Astrocyte (in vitro differentiated cells and primary cell): ENCODE data around the gene GPR180. TPM values are rescaled to one million over a fixed set of nuclear protein-coding genes. Genes with fewer than 3 reads are reported as not detected.

Experiments used
- DNase-seq: peaks from one replicate; pipeline ENCODE4 v3.0.0-alpha.2; 2010; ENCODE audit warnings: low read depth
- FAIRE-seq: peaks from 2 replicates; lab custom pipeline; 2011; peaks lifted over from hg19 to GRCh38; lab: Jason Lieb, UNC
- H2AFZ ChIP-seq: 2 replicates; pipeline ENCODE4 v1.6.0; 2012; ENCODE audit warnings: low read depth, low read length, inconsistent platforms
- H3K27ac ChIP-seq: 2 replicates; pipeline ENCODE4 v1.5.1; 2011; ENCODE audit warnings: low read depth, low read length, inconsistent platforms
- H3K27me3 ChIP-seq: 2 replicates; pipeline ENCODE4 v1.6.0; 2011; ENCODE audit warnings: low read length, inconsistent platforms; ENCODE audit not compliant: insufficient read depth
- H3K36me3 ChIP-seq: 2 replicates; pipeline ENCODE4 v1.5.1; 2011; ENCODE audit warnings: low read length, inconsistent platforms; ENCODE audit not compliant: insufficient read depth
- H3K4me1 ChIP-seq: 2 replicates; pipeline ENCODE4 v1.5.1; 2011; ENCODE audit warnings: low read length, inconsistent platforms; ENCODE audit not compliant: insufficient read depth
- H3K4me2 ChIP-seq: 2 replicates; pipeline ENCODE4 v1.6.0; 2012; ENCODE audit warnings: low read length, inconsistent platforms
- H3K4me3 ChIP-seq: 2 replicates; pipeline ENCODE4 v1.5.1; 2011; ENCODE audit warnings: low read depth, mild to moderate bottlenecking, low read length, inconsistent platforms; ENCODE audit not compliant: insufficient read depth
- H3K79me2 ChIP-seq: 2 replicates; pipeline ENCODE4 v1.6.0; 2012; ENCODE audit warnings: mild to moderate bottlenecking, low read length, inconsistent platforms; ENCODE audit not compliant: insufficient read depth
- H3K9ac ChIP-seq: 2 replicates; pipeline ENCODE4 v1.6.0; 2012; ENCODE audit warnings: mild to moderate bottlenecking, low read length, inconsistent platforms
- H3K9me3 ChIP-seq: 2 replicates; pipeline ENCODE4 v1.5.1; 2012; ENCODE audit warnings: low read depth, mild to moderate bottlenecking, low read length, inconsistent platforms; ENCODE audit not compliant: insufficient read depth
- H4K20me1 ChIP-seq: 2 replicates; pipeline ENCODE4 v1.6.0; 2012; ENCODE audit warnings: low read length, inconsistent platforms; ENCODE audit not compliant: insufficient read depth
- H3K27ac Mint-ChIP-seq: one replicate; pipeline ENCODE4 v1.8.0; 2021; ENCODE audit warnings: mild to moderate bottlenecking, mixed read lengths; ENCODE audit not compliant: unreplicated experiment
- H3K27me3 Mint-ChIP-seq: one replicate; pipeline ENCODE4 v1.8.0; 2021; ENCODE audit warnings: low read depth, mixed read lengths; ENCODE audit not compliant: unreplicated experiment
- H3K36me3 Mint-ChIP-seq: one replicate; pipeline ENCODE4 v1.8.0; 2021; ENCODE audit warnings: low read depth, mixed read lengths; ENCODE audit not compliant: unreplicated experiment
- H3K4me1 Mint-ChIP-seq: one replicate; pipeline ENCODE4 v1.8.0; 2021; ENCODE audit warnings: low read depth, mixed read lengths; ENCODE audit not compliant: unreplicated experiment
- H3K4me3 Mint-ChIP-seq: one replicate; pipeline ENCODE4 v1.8.0; 2021; ENCODE audit warnings: mild to moderate bottlenecking, moderate library complexity, mixed read lengths; ENCODE audit not compliant: unreplicated experiment
- H3K9me3 Mint-ChIP-seq: one replicate; pipeline ENCODE4 v1.8.0; 2021; ENCODE audit warnings: mild to moderate bottlenecking, mixed read lengths; ENCODE audit not compliant: unreplicated experiment
- CTCF ChIP-seq: IDR thresholded peaks from 2 replicates; pipeline ENCODE4 v1.5.1; 2011; ENCODE audit warnings: low read depth, mild to moderate bottlenecking, inconsistent platforms, low read length, moderate library complexity; ENCODE audit not compliant: insufficient read depth
- EZH2 ChIP-seq: IDR thresholded peaks from 2 replicates; pipeline ENCODE4 v1.6.1; 2012; ENCODE audit warnings: mild to moderate bottlenecking, low read length, inconsistent platforms; ENCODE audit not compliant: insufficient read depth
- total RNA-seq: library from RNA; stranded (reverse); gene quantifications from 2 replicates; pipeline ENCODE4 v1.2.1, GENCODE V29; 2021

The GPR180 gene
- total RNA-seq, 1 donor from 2014 or later: 10.0 TPM

DNA sequence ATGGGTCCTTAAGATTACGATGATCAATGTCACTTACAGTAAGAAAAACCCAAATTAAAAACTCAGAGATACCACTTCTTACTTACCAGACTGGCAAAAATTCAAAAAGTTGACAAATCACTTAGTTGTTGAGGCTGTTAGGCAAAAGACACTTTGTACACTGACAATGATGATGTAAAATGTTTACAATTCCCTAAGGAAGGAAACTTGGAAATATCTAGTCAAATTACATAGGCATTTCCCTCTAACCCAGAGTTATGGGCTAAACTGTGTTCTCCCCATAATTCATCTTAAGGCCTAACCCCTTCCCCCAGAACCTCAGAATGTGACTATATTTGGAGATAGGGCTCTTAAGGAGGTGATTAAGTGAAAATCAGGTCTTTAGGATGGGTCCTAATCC, 17.7 kb upstream of the GPR180 start:
- Mint-ChIP-seq H3K4me3 (no peak overlapping the region), H3K27me3 (no peaks in the 10 kb centered on the region), H3K9me3 (peaks cover 2% of the 10 kb centered on the region), H3K27ac (no peak overlapping the region), H3K36me3 (peaks cover 22% of the 10 kb centered on the region), H3K4me1 (no peaks in the 10 kb centered on the region)
- H3K27me3 ChIP-seq: no peaks in the 10 kb centered on the region
- H3K4me3 ChIP-seq: no peak overlapping the region
- DNase-seq (no peak), FAIRE-seq (no peak)
- no peaks in the 10 kb centered on the region for H4K20me1 ChIP-seq
- H3K79me2 ChIP-seq: peaks cover 7% of the 10 kb centered on the region
- no peak overlapping the region for H3K4me2 ChIP-seq
- H3K9ac ChIP-seq: no peak overlapping the region
- H3K4me1 ChIP-seq: no peaks in the 10 kb centered on the region
- no peak overlapping the region for H2AFZ ChIP-seq
- H3K9me3 ChIP-seq: no peaks in the 10 kb centered on the region
- TF ChIP-seq EZH2: no peak
- no peak for TF ChIP-seq CTCF
- H3K36me3 ChIP-seq: peaks cover 33% of the 10 kb centered on the region
- H3K27ac ChIP-seq: no peak overlapping the region

GRCh38 chr13:94585543-94586101, 16.0 kb upstream of the GPR180 start:
- H3K9me3 Mint-ChIP-seq: peaks cover 2% of the 10 kb centered on the region

More at GRCh38 chr13:94585543-94586101, 16.0 kb upstream of the GPR180 start:
- Histone ChIP-seq H3K9me3 (no peaks in the 10 kb centered on the region), H3K9ac (no peak overlapping the region), H3K4me2 (no peak overlapping the region), H3K27ac (no peak overlapping the region), H3K4me1 (no peaks in the 10 kb centered on the region), H3K36me3 (peaks cover 28% of the 10 kb centered on the region), H3K27me3 (no peaks in the 10 kb centered on the region), H2AFZ (no peak overlapping the region), H3K79me2 (peaks cover 14% of the 10 kb centered on the region), H4K20me1 (no peaks in the 10 kb centered on the region), H3K4me3 (no peak overlapping the region)
- Mint-ChIP-seq H3K4me1 (no peaks in the 10 kb centered on the region), H3K36me3 (peaks cover 22% of the 10 kb centered on the region), H3K27ac (no peak overlapping the region), H3K4me3 (no peak overlapping the region), H3K27me3 (no peaks in the 10 kb centered on the region)
- TF ChIP-seq EZH2 (no peak), CTCF (no peak)
- DNase-seq: no peak
- FAIRE-seq: no peak
